Activated naive CD4-positive, alpha-beta T cell treated with anti-CD3 and anti-CD28 coated beads, Interleukin-2, amount 10 ng/mL, durations not matched to agents 7 days and 5 days (primary cell): ENCODE data around the gene TACO1.

ENCODE experiments used
- CTCF ChIA-PET: fragments of 350-600 bp; sonication (Branson Sonifier 250); formaldehyde crosslinking; loops from one replicate; lab custom pipeline; 2021; ENCODE audit warnings: antibody characterized with exemption; lab: Charles Lee
- DNase-seq: peaks from one replicate; pipeline ENCODE4 v3.0.0-alpha.2; 2020
- H3K27ac Mint-ChIP-seq: one replicate; pipeline ENCODE4 v1.8.0; 2021; ENCODE audit warnings: mild to moderate bottlenecking, moderate library complexity, mixed read lengths
- H3K27me3 Mint-ChIP-seq: one replicate; pipeline ENCODE4 v1.8.0; 2021; ENCODE audit warnings: mild to moderate bottlenecking, mixed read lengths
- H3K36me3 Mint-ChIP-seq: one replicate; pipeline ENCODE4 v1.8.0; 2021; ENCODE audit warnings: mixed read lengths
- H3K4me1 Mint-ChIP-seq: one replicate; pipeline ENCODE4 v1.8.0; 2021; ENCODE audit warnings: mixed read lengths
- H3K4me3 Mint-ChIP-seq: one replicate; pipeline ENCODE4 v1.8.0; 2021; ENCODE audit warnings: mild to moderate bottlenecking, moderate library complexity, mixed read lengths
- H3K9me3 Mint-ChIP-seq: one replicate; pipeline ENCODE4 v1.8.0; 2021; ENCODE audit warnings: mixed read lengths

Gene TACO1

DNA sequence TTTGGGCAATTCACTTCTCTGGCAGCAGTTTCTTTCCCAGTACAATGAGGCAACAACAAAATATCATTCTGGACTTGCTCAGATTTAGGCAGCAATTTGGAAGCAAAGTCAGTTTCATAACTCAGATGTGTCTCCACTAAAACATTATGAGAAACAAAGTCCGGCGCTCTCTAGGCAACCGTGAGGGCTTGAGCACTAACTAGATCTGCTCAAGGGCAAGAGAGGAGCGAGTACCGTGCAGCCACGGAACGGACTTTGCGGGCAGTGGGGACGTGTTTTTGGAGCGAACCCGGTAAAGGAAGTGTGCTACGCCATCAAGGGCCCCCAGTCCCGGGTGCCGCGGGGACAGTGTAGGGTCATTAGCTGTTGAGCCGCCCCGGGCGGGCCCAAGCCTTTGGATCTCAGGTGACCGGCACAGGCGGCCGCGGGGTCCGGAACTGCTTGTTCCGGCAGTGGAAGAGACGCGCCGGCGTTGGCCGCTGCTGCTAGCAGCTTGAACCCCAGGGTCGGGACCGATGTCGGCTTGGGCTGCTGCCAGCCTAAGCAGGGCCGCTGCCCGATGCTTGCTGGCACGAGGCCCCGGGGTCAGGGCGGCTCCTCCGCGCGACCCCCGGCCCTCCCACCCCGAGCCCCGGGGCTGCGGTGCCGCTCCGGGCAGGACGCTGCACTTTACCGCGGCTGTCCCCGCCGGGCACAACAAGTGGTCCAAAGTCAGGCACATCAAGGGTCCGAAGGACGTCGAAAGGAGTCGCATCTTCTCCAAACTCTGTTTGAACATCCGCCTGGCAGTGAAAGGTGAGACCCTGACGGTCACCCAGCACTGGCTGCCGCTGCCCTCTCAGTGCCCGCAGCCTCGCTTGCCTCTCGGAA, at the start of gene TACO1:
TACO1 (plus strand) TSS at position 327 of the 870 bp plus-strand sequence; CDS start at position 516, 189 bp downstream.
- H3K9me3 Mint-ChIP-seq: no peaks in the 10 kb centered on the region
- peak within 1 kb of the TSS; percentile 93 for H3K27ac Mint-ChIP-seq
- CTCF ChIA-PET: interaction anchor here (1.6 to 4.7 kb wide), 4 partner anchors 7 to 175 kb away, joined by 4 to 24 read pairs (median 11); partner anchors contain the start of gene MAP3K3
- peak within 1 kb of the TSS; percentile 88 for H3K4me3 Mint-ChIP-seq
- H3K36me3 Mint-ChIP-seq: peaks cover 20% of the 10 kb centered on the region
- H3K4me1 Mint-ChIP-seq: peaks cover 46% of the 10 kb centered on the region
- peak; percentile 83 for DNase-seq
- no peaks in the 10 kb centered on the region for H3K27me3 Mint-ChIP-seq

DNA sequence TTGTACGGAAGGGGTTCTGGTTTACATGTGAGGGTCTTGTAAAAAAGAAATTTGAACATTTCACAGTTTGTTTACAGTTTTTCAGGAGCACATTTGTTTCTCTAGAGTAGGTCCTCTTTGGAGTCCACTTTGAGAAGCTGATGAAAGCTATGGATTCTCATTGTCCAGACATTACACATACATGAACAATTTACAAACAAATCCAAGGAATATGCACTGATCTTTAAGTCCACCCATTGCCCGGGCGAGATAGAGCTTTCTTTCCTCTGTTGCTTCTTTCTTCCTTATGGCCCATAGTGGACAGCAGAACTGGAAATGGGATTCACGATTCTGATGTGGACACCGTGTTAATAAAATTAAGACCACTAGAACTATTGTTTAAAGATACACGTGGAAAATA, 48.5 kb upstream of the TACO1 start:
- H3K36me3 Mint-ChIP-seq: peaks cover 46% of the 10 kb centered on the region
- peaks cover 60% of the 10 kb centered on the region for H3K4me1 Mint-ChIP-seq
- peak overlapping the region; percentile 95 for H3K4me3 Mint-ChIP-seq
- H3K27me3 Mint-ChIP-seq: no peaks in the 10 kb centered on the region
- no peak for DNase-seq
- no peaks in the 10 kb centered on the region for H3K9me3 Mint-ChIP-seq
- CTCF ChIA-PET: interaction anchor here (1.0 to 2.7 kb wide), 4 partner anchors 13 to 127 kb away, joined by 3 to 11 read pairs (median 6); no protein-coding TSS in a partner anchor
- peak overlapping the region; percentile 52 for H3K27ac Mint-ChIP-seq

DNA sequence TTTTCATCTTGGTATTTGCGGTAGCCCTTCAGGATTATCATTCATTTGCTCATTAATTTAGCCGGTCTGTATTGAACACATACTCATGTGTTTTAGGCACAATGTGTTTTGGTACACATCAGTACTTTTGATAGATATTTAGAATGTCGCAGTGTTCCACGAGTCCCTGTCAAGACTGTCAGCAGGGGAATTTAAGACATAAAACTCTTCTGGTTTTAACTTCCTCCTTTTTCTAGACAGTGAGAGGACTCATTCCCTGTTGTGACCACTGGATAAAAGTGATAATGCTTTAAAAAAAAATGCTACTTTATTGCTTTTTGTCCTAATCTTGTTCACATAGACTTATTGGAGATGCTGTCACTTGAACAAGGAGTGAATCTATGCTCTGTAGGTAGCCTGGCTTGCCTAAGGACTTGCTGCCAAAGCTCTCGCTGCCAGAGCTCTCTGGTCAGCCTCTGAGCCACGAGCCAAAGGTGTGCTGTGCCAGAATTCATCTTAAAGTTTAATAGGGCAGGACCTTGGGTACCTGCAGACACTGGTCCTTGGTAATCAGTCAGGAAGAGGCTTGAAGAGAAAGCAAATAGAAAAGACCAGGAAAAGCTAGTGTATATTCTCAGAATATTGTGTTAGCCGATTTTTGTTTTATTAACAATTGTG, 45.1 kb upstream of the TACO1 start:
- no peak overlapping the region for H3K4me3 Mint-ChIP-seq
- H3K9me3 Mint-ChIP-seq: no peaks in the 10 kb centered on the region
- no peak overlapping the region for H3K27ac Mint-ChIP-seq

DNA sequence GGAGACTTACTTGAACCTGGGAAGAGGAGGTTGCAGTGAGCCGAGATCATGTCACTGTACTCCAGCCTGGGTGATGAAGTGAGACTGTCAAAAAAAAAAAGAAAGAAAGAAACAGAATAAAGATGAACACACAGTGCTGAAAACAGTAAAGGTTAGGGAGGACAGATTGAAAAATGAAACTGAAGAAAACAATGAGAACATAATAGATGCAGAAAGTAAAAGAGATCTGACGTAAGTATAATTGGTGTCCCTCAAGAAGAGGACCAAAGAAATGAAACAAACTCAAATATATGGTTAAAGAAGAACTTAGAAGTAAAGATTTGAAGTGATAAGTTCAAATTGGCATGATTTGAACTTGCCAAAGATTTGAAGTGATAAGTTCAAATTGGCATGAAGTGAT, 43.3 kb upstream of the TACO1 start:
- Mint-ChIP-seq H3K4me3 (no peak overlapping the region), H3K27me3 (no peaks in the 10 kb centered on the region), H3K27ac (no peak overlapping the region), H3K4me1 (peaks cover 51% of the 10 kb centered on the region), H3K36me3 (peaks cover 36% of the 10 kb centered on the region), H3K9me3 (no peaks in the 10 kb centered on the region)
- CTCF ChIA-PET: no interaction called here
- no peak for DNase-seq

More for the DNA sequence above, 45.1 kb upstream of the TACO1 start:
- H3K27me3 Mint-ChIP-seq: no peaks in the 10 kb centered on the region
- CTCF ChIA-PET: interaction anchor here (0.6 to 1.6 kb wide), 2 partner anchors 21 to 52 kb away, joined by 3 read pairs; no protein-coding TSS in a partner anchor
- DNase-seq: no peak
- peaks cover 46% of the 10 kb centered on the region for H3K36me3 Mint-ChIP-seq
- peaks cover 53% of the 10 kb centered on the region for H3K4me1 Mint-ChIP-seq

DNA sequence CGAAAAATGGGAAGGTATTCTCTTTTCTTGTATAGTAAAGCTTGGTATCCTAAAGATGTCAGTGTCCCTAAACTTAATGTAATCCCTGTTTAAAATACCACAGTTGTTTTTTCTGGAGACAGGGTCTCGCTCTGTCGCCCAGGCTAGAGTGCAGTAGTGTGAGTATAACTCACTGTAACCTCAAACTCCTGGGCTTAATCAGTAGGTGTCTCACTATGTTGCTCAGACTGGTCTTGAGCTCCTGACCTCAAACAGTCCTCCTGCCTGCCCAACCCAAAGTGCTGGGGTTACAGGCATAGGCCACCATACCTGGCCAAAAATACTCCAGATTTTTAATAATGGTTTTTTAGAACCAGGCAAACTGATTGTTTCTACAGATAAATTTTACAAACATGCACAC, 42.3 kb upstream of the TACO1 start:
- CTCF ChIA-PET: no interaction called here
- Mint-ChIP-seq H3K27me3 (no peaks in the 10 kb centered on the region), H3K4me1 (peaks cover 46% of the 10 kb centered on the region), H3K36me3 (peaks cover 30% of the 10 kb centered on the region), H3K4me3 (no peak overlapping the region), H3K27ac (no peak overlapping the region), H3K9me3 (no peaks in the 10 kb centered on the region)
- DNase-seq: no peak

DNA sequence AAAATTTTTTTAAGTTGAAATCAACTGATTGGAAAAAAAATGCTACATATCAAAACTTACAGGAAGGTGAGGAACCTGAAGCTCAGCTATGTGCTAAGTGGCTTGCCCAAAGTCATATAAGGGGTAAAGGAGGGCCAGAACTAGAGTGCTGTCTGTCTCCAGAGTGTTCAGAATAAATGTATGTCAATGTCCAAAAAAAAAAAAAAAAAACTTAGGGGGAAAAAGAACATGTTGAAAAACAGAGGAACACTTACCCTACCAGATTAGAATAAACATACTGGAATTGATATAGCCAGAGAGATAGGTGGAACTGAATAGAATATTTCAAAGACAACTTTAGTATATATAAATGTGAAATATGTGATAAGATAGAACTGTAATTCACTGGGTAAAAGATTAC, 38.9 kb upstream of the TACO1 start:
- Mint-ChIP-seq H3K4me1 (peaks cover 21% of the 10 kb centered on the region), H3K4me3 (no peak overlapping the region), H3K27ac (no peak overlapping the region), H3K36me3 (peaks cover 11% of the 10 kb centered on the region), H3K27me3 (no peaks in the 10 kb centered on the region), H3K9me3 (no peaks in the 10 kb centered on the region)
- no peak for DNase-seq
- CTCF ChIA-PET: no interaction called here

DNA sequence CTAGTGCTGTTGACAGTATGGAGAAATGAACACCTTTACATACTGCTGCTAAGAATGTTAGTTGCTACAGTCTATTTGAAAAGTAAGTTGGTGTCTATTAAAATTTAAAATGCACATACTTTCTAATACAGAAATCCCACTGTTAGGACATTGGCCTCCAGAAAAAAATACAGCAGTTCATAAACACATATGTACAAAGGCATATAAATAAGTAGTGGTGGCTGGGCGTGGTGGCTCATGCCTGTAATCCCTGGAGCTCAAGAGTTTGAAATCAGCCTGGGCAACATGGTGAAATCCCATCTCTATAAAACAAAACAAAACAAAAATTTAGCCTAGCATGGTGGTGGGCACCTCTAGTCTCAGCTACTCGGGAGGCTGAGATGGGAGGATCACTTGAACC, 37.4 kb upstream of the TACO1 start:
- CTCF ChIA-PET: interaction anchor here (0.7 kb wide), 1 partner anchor 156 kb away, joined by 3 read pairs; no protein-coding TSS in a partner anchor

DNA sequence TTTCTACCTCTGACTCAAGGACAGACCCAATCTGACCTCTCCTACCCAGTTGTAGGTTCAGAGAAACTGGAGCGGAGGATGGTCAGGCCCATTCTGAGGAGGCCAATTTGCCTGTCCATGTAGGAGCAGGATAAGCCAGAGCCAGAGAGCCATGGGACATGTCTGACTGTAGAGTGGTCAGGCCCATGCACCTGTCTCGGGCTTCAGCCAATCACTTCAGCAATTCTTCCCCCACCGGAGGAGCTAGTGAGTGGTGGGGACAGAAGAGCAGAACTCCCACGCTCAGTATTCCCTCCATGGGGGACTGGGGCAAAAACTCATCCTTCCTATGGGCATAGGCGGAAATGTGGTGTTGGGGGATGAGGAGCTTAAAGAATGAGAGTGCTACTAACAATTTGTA, 36.1 kb upstream of the TACO1 start:
- Mint-ChIP-seq H3K4me1 (peaks cover 13% of the 10 kb centered on the region), H3K4me3 (no peak overlapping the region), H3K27ac (no peak overlapping the region), H3K36me3 (peaks cover 5% of the 10 kb centered on the region), H3K27me3 (no peaks in the 10 kb centered on the region), H3K9me3 (no peaks in the 10 kb centered on the region)
- DNase-seq: no peak
- CTCF ChIA-PET: interaction anchor here (0.7 to 1.5 kb wide), 4 partner anchors 13 to 587 kb away, joined by 3 read pairs; no protein-coding TSS in a partner anchor

More for the DNA sequence above, 37.4 kb upstream of the TACO1 start:
- H3K27me3 Mint-ChIP-seq: no peaks in the 10 kb centered on the region
- H3K4me1 Mint-ChIP-seq: peaks cover 13% of the 10 kb centered on the region
- H3K36me3 Mint-ChIP-seq: peaks cover 3% of the 10 kb centered on the region
- no peak for DNase-seq
- H3K27ac Mint-ChIP-seq: no peak overlapping the region
- no peaks in the 10 kb centered on the region for H3K9me3 Mint-ChIP-seq
- H3K4me3 Mint-ChIP-seq: no peak overlapping the region

DNA sequence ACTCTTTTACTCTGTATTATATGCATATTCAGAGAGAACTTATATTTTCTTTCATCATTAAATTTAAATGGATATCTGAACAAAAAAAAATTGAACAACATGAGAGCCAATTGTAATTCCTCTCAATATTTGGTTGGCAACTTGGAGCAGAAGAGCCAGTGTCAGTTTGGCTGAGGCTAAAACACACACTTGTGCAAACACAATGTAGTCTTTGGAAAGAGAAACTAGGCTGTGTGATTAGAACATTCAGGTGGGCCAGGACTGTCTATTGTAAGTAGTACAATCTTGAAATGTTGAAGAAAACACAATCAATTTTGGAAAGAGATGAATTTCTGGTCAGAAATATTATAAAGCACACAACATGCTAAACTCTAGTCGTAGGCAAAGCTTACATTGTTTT, 33.5 kb upstream of the TACO1 start:
- Mint-ChIP-seq H3K4me1 (peaks cover 10% of the 10 kb centered on the region), H3K27me3 (no peaks in the 10 kb centered on the region), H3K4me3 (no peak overlapping the region), H3K36me3 (peaks cover 10% of the 10 kb centered on the region), H3K9me3 (no peaks in the 10 kb centered on the region), H3K27ac (no peak overlapping the region)
- CTCF ChIA-PET: interaction anchor here (0.7 kb wide), 1 partner anchor 41 kb away, joined by 3 read pairs; no protein-coding TSS in a partner anchor
- no peak for DNase-seq

DNA sequence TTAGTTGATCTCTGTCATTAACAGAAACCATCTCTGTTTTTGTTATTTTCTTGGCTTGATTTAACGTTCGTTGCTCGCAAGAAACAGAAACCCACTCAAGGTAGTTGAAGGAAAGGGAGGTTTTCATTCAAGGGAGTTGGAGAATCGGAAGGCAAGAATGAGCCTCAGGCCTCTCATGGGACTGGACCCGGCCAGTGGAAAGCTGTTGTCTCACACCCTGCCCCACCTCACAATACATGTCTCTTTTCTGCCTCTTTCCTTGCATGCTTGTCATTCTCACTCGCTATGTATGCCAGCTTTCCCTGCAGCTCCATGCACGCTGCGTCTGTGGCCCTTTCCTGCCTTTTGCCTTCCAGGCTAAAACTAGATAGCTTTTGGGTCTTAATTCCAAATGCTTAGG, 32.1 kb upstream of the TACO1 start:
- Mint-ChIP-seq H3K4me1 (peaks cover 4% of the 10 kb centered on the region), H3K9me3 (no peaks in the 10 kb centered on the region), H3K4me3 (no peak overlapping the region), H3K27me3 (no peaks in the 10 kb centered on the region), H3K36me3 (peaks cover 10% of the 10 kb centered on the region), H3K27ac (no peak overlapping the region)
- CTCF ChIA-PET: interaction anchor here (0.9 to 1.4 kb wide), 3 partner anchors 43 to 143 kb away, joined by 3 to 6 read pairs (median 3); no protein-coding TSS in a partner anchor
- DNase-seq: no peak

DNA sequence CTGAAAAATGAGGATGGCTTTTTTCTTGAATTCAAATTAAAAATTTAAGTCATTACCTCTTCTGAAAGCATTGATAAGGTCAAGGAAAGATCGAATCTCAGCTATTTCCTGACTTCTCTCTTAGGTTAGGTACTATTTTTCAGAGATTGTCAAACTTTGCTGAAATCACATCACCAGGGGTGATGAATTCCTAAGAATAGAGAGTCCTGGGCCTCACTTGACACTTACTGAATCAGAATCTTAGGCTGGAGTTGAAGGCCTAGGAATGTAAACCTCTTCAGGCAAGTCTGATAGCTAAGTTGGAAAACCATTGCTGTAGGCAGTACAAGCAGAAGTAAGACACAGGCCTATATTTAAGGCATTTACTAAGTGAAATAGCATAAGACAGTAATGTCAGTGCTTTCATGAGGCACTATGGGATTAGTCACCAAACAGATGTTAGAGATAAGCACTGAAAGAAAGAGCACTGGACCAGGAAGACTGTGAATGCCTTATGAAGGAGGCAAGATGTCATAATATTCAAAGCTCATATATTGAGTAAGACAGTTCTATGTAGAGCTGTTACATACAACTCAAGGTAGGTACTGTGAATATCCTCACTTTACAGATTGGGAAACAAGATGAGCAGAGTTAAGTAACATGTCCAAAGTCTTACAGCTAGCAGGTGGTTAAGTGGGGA, 28.9 kb upstream of the TACO1 start:
- no peak overlapping the region for H3K27ac Mint-ChIP-seq
- DNase-seq: no peak
- H3K4me3 Mint-ChIP-seq: no peak overlapping the region
- peaks cover 7% of the 10 kb centered on the region for H3K4me1 Mint-ChIP-seq
- no peaks in the 10 kb centered on the region for H3K9me3 Mint-ChIP-seq
- H3K36me3 Mint-ChIP-seq: peaks cover 12% of the 10 kb centered on the region
- H3K27me3 Mint-ChIP-seq: no peaks in the 10 kb centered on the region
- CTCF ChIA-PET: interaction anchor here (2.2 kb wide), 1 partner anchor 146 kb away, joined by 5 read pairs; no protein-coding TSS in a partner anchor

DNA sequence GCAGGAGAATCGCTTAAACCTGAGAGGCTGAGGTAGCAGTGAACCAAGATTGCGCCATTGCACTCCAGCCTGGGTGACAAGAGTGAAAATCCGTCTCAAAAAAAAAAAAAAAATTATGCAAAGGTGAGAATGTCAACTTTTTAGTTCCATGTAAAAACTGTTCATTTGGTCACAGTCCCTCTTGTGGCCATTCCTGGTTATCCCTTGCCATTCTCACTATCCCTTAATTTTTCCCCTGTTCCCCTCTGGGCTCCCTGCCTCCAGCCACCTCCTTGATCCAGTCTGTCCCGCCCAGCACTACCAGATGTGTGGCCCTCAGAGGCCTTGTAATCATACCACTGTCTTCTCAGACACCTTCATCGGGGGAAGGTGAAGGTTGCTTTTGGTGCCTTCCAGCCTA, 27.1 kb upstream of the TACO1 start:
- H3K9me3 Mint-ChIP-seq: no peaks in the 10 kb centered on the region
- H3K4me3 Mint-ChIP-seq: no peak overlapping the region
- peaks cover 7% of the 10 kb centered on the region for H3K4me1 Mint-ChIP-seq
- H3K36me3 Mint-ChIP-seq: peaks cover 15% of the 10 kb centered on the region
- H3K27ac Mint-ChIP-seq: no peak overlapping the region
- H3K27me3 Mint-ChIP-seq: no peaks in the 10 kb centered on the region
- CTCF ChIA-PET: no interaction called here
- DNase-seq: no peak

DNA sequence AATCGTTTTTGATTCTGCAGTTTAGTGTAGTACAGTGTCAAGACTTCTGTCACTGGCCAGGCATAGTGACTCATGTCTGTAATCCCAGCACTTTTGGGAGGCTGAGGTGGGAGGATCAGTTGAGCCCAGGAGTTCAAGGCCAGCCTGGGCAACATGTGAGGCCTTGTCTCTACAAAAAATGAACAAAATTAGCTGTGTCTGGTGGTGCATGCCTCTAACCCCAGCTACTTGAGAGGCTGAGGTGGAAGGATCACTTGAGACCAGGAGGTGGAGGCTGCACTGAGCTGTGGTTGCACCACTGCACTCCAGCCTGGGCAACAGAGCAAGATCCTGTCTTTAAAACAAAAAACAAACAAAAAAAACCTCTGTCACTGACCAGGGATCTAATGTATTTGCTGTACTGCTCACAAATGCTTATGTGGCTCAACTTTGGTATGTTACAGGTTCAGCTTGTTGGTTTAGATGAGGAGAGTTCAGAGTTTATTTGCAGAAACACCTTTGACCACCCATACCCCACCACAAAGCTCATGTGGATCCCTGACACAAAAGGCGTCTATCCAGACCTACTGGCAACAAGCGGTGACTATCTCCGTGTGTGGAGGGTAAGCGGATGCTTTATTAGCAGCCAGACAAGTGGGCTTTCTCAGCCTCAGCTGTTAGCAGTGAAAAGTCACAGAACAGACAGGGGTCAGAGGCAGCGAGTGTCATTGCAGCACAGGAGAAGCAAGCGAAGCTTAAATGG, 22.5 kb upstream of the TACO1 start:
- peaks cover 45% of the 10 kb centered on the region for H3K36me3 Mint-ChIP-seq
- CTCF ChIA-PET: interaction anchor here (1.3 to 1.6 kb wide), 2 partner anchors 13 to 34 kb away, joined by 3 read pairs; no protein-coding TSS in a partner anchor
- H3K9me3 Mint-ChIP-seq: no peaks in the 10 kb centered on the region
- no peaks in the 10 kb centered on the region for H3K27me3 Mint-ChIP-seq
- no peak overlapping the region for H3K4me3 Mint-ChIP-seq
- H3K4me1 Mint-ChIP-seq: peaks cover 4% of the 10 kb centered on the region
- no peak overlapping the region for H3K27ac Mint-ChIP-seq
- no peak for DNase-seq
